A673 (cell line): ENCODE data around the gene SPATS2L. TPM values are rescaled to one million over a fixed set of nuclear protein-coding genes. Genes with fewer than 3 reads are reported as not detected.

Source experiments
- BruUV-seq: library from RNA; stranded (reverse); fragments of 400-500 nt; replicated peaks from 2 replicates; lab custom pipeline; 2021; lab: Mats Ljungman, UMichigan
- CTCF ChIA-PET: fragments of 300-600 bp; sonication (Branson Sonifier 250); formaldehyde crosslinking; loops from one replicate; lab custom pipeline; 2022; ENCODE audit warnings: antibody characterized with exemption; lab: Charles Lee
- POLR2A ChIA-PET: fragments of 300-600 bp; sonication (Branson Sonifier 250); formaldehyde crosslinking; loops from one replicate; lab custom pipeline; 2022; ENCODE audit warnings: antibody characterized with exemption; ENCODE audit not compliant: low non-redundant PET; lab: Charles Lee
- DNase-seq: peaks from one replicate; pipeline ENCODE4 v3.0.0-alpha.2; 2015; ENCODE audit warnings: low spot score
- H3K27ac ChIP-seq: fragments of 200-600 bp; sonication (generic); 2 replicates; pipeline ENCODE4 v1.5.1; 2016; ENCODE audit warnings: mixed run types, low read depth, mild to moderate bottlenecking, mixed read lengths, antibody characterized with exemption, low read length; ENCODE audit not compliant: poor library complexity, severe bottlenecking
- H3K27me3 ChIP-seq: fragments of 200-600 bp; sonication (generic); replicated peaks from 2 replicates; pipeline ENCODE4 v1.6.1; 2017; ENCODE audit warnings: mixed run types, low read depth, mild to moderate bottlenecking, mixed read lengths, antibody characterized with exemption, low read length; ENCODE audit not compliant: insufficient read depth, poor library complexity
- H3K36me3 ChIP-seq: fragments of 200-600 bp; sonication (generic); 2 replicates; pipeline ENCODE4 v1.6.1; 2016; ENCODE audit warnings: mixed run types, mild to moderate bottlenecking, mixed read lengths, antibody characterized with exemption, low read length; ENCODE audit not compliant: insufficient read depth, poor library complexity, severe bottlenecking
- H3K4me1 ChIP-seq: fragments of 200-600 bp; sonication (generic); 2 replicates; pipeline ENCODE4 v1.6.1; 2017; ENCODE audit warnings: mixed run types, mild to moderate bottlenecking, mixed read lengths, antibody characterized with exemption, low read length; ENCODE audit not compliant: insufficient read depth, poor library complexity, severe bottlenecking
- H3K4me3 ChIP-seq: fragments of 200-600 bp; sonication (generic); 2 replicates; pipeline ENCODE4 v1.5.1; 2016; ENCODE audit warnings: low read depth, mixed run types, mild to moderate bottlenecking, mixed read lengths, low read length; ENCODE audit not compliant: poor library complexity, severe bottlenecking
- H3K9me3 ChIP-seq: fragments of 200-600 bp; sonication (generic); 2 replicates; pipeline ENCODE4 v1.6.1; 2016; ENCODE audit warnings: mixed run types, low read depth, mild to moderate bottlenecking, mixed read lengths, antibody characterized with exemption, low read length; ENCODE audit not compliant: poor library complexity, severe bottlenecking
- EZH2 ChIP-seq: fragments of 200-600 bp; sonication (generic); IDR thresholded peaks from 2 replicates; pipeline ENCODE4 v1.6.1; 2017; ENCODE audit warnings: borderline replicate concordance, low read depth, mild to moderate bottlenecking, mixed read lengths, antibody characterized with exemption, low read length; ENCODE audit not compliant: poor library complexity, severe bottlenecking
- intact Hi-C: fragments of 100-400 bp; cut with micrococcal nuclease; formaldehyde crosslinking; loops from one replicate; pipeline ENCODE4 v1.10.0; 2022; ENCODE audit not compliant: unreplicated experiment
- total RNA-seq: library from RNA; stranded (reverse); gene quantifications from 2 replicates; pipeline ENCODE4 v1.2.3, GENCODE V29; 2021
- TF ChIP-seq, protein P1 (sequence below): fragments of 300-800, 200-600 bp; sonication (generic); conservative IDR thresholded peaks from 2 replicates; pipeline ENCODE4 v1.5.1; 2017; ENCODE audit warnings: low read depth, mild to moderate bottlenecking, antibody characterized with exemption, low read length, moderate library complexity, mixed read lengths

SPATS2L gene
- total RNA-seq, 1 experiment from 2014 or later = 10.0 TPM

DNA sequence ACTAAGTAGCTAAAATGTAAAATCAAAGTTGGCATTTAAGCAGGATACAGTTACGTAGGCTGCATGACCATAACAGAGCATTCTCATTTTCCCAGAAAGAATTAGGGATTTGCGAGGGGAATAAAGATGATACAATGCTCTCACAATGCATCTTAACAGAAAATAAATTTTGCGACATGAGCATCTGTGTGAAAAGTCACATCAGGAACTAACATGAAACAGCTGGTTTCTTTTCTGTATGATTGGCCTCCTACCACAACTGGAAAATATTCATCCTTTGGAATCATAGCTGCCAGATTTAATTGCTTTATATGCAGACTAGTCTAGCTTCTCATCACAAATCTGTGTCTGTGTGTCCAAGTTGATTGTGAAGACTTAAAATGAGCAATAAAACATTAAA, 137.4 kb downstream of the SPATS2L start:
- TF ChIP-seq EZH2 = no peak
- TF ChIP-seq, protein P1, sequence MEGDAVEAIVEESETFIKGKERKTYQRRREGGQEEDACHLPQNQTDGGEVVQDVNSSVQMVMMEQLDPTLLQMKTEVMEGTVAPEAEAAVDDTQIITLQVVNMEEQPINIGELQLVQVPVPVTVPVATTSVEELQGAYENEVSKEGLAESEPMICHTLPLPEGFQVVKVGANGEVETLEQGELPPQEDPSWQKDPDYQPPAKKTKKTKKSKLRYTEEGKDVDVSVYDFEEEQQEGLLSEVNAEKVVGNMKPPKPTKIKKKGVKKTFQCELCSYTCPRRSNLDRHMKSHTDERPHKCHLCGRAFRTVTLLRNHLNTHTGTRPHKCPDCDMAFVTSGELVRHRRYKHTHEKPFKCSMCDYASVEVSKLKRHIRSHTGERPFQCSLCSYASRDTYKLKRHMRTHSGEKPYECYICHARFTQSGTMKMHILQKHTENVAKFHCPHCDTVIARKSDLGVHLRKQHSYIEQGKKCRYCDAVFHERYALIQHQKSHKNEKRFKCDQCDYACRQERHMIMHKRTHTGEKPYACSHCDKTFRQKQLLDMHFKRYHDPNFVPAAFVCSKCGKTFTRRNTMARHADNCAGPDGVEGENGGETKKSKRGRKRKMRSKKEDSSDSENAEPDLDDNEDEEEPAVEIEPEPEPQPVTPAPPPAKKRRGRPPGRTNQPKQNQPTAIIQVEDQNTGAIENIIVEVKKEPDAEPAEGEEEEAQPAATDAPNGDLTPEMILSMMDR = no peak
- intact Hi-C loops = no loop called here
- Histone ChIP-seq H3K27me3 (no peaks in the 10 kb centered on the region), H3K9me3 (no peaks in the 10 kb centered on the region), H3K4me3 (no peak overlapping the region), H3K27ac (no peak overlapping the region), H3K36me3 (no peaks in the 10 kb centered on the region), H3K4me1 (no peaks in the 10 kb centered on the region)
- POLR2A ChIA-PET = no interaction called here
- no peak for DNase-seq
- no TSS peak for BruUV-seq
- CTCF ChIA-PET = no interaction called here

DNA sequence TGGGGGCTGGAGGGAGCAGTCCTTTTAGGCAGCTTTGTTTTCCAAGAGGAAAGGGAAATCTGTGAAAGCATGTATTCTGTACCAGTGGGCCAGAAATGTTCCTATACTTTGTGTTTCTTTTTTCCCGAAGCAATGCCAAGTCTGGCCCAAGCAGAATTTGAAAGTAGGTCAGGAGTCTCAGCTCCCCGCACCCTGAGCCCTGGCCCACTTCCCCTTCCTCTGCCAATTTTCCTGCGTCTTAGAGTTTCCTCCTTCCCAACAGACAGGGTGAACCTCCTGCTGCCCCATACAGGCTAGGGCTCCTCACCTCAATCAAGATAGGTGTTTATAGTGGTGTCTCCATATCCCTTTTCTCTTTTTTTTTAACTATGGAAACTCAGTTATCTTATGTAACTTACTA, 138.0 kb downstream of the SPATS2L start:
- H3K36me3 ChIP-seq = no peaks in the 10 kb centered on the region

DNA sequence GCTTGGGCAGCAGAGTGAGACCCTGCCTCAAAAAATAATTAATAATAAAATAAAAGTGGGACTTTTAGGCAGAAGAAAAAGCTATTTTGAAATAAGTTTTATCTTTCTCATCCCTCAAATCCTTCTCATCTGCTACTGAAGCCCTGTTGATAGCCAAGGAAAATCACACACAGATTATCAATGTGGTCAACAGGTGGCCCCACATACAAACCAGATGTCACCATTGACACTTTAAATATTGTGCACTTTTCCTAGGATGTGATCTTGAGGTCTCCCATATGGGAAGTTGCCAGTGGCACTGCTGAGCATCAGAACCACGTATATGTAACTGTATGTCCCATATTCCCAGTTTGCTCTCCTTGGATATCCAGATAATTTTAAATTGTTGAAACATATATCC, 138.8 kb downstream of the SPATS2L start:
- no TSS peak for BruUV-seq
- CTCF ChIA-PET = no interaction called here
- H3K36me3 ChIP-seq = no peaks in the 10 kb centered on the region

More for the DNA sequence above, 138.0 kb downstream of the SPATS2L start:
- no peak overlapping the region for H3K4me3 ChIP-seq
- no peaks in the 10 kb centered on the region for H3K27me3 ChIP-seq
- CTCF ChIA-PET = no interaction called here
- H3K27ac ChIP-seq = no peak overlapping the region
- no peaks in the 10 kb centered on the region for H3K9me3 ChIP-seq
- no peaks in the 10 kb centered on the region for H3K4me1 ChIP-seq
- TF ChIP-seq EZH2 = no peak
- TF ChIP-seq, protein P1 = no peak
- intact Hi-C loops = no loop called here
- BruUV-seq = no TSS peak
- DNase-seq = no peak
- POLR2A ChIA-PET = no interaction called here

More for the DNA sequence above, 138.8 kb downstream of the SPATS2L start:
- no peaks in the 10 kb centered on the region for H3K4me1 ChIP-seq
- no peak for DNase-seq
- intact Hi-C loops = no loop called here
- H3K4me3 ChIP-seq = no peak overlapping the region
- TF ChIP-seq EZH2 = no peak
- TF ChIP-seq, protein P1 = no peak
- H3K9me3 ChIP-seq = no peaks in the 10 kb centered on the region
- H3K27ac ChIP-seq = no peak overlapping the region
- POLR2A ChIA-PET = no interaction called here
- no peaks in the 10 kb centered on the region for H3K27me3 ChIP-seq
